Sigmoid colon (tissue), 7 donors: ENCODE data around the gene EIF3L. TPM values are rescaled to one million over a fixed set of nuclear protein-coding genes. Genes with fewer than 3 reads are reported as not detected.

ENCODE experiments used
- DNase-seq: peaks from one replicate; pipeline ENCODE4 v3.0.0-alpha.2; 2019
- H3K27ac ChIP-seq, 4 donors: fragments of 200-600 bp; sonication (generic); one replicate each; pipeline ENCODE4 v1.5.1; 2016 to 2019; ENCODE audit warnings: mild to moderate bottlenecking in 1 of 4
- H3K27me3 ChIP-seq, 3 donors: fragments of 200-600 bp; sonication (generic); one replicate each; pipeline ENCODE4 v1.5.1; 2019; ENCODE audit warnings: mild to moderate bottlenecking in 1 of 3
- H3K36me3 ChIP-seq, 4 donors: fragments of 200-600 bp; sonication (generic); one replicate each; pipeline ENCODE4 v1.5.1; 2016 to 2019
- H3K4me1 ChIP-seq, 4 donors: fragments of 200-600 bp; sonication (generic); one replicate each; pipeline ENCODE4 v1.5.1; 2017 to 2019
- H3K4me3 ChIP-seq, 4 donors: fragments of 200-600 bp; sonication (generic); one replicate each; pipeline ENCODE4 v1.5.1; 2017 to 2019; ENCODE audit warnings: mild to moderate bottlenecking in 2 of 4, moderate library complexity in 1 of 4
- H3K9me3 ChIP-seq, 4 donors: fragments of 200-600 bp in 3 of 4; sonication (generic) in 3 of 4; one replicate each; pipeline versions ENCODE4 v1.5.1 to v1.6.1; 2013 to 2019
- EP300 ChIP-seq, 4 donors: sonication (generic); formaldehyde crosslinking; IDR thresholded peaks; one replicate each; pipeline ENCODE4 v1.6.1; 2017; ENCODE audit warnings: antibody characterized with exemption in 4 of 4
- POLR2A ChIP-seq, 2 donors: fragments of 450-650 bp; IDR thresholded peaks; one replicate each; pipeline ENCODE4 v1.6.1; 2016; ENCODE audit warnings: antibody characterized with exemption in 2 of 2, mild to moderate bottlenecking in 2 of 2, moderate library complexity in 2 of 2
- POLR2AphosphoS5 ChIP-seq, 4 donors: sonication (generic); formaldehyde crosslinking; IDR thresholded peaks; one replicate each; pipeline ENCODE4 v1.6.1; 2017; ENCODE audit warnings: antibody characterized with exemption in 4 of 4
- WGBS, 2 donors: extraction: QIAGEN DNeasy Blood & Tissue Kit; methylation state at CpG; one replicate each; pipeline ENCODE4 v1.1.7; 2013; 5-methylcytosine and 5-hydroxymethylcytosine counted together
- intact Hi-C: fragments of 100-400 bp; cut with DNase I; formaldehyde crosslinking; loops from one replicate; pipeline ENCODE4 v1.15.1; 2023
- polyA plus RNA-seq, 3 donors: library from polyadenylated mRNA; stranded (reverse); fragments of 200-250 nt; gene quantifications; one replicate each; pipeline ENCODE4 v1.2.3, GENCODE V29; 2013
- total RNA-seq, 4 donors: library from RNA; depleted of rRNA; stranded (reverse); fragments of >200 nt; gene quantifications; one replicate each; pipeline ENCODE4 v1.1.0, GENCODE V29; 2016
- TF ChIP-seq, protein P1 (sequence below), 4 experiments: fragments of 450-650 bp in 3 of 4; fragments of 200-600 bp in 1 of 4; IDR thresholded peaks; one replicate each; pipeline ENCODE4 v1.5.1; 2016 to 2019; ENCODE audit warnings: antibody characterized with exemption in 4 of 4, mild to moderate bottlenecking in 3 of 4, moderate library complexity in 2 of 4
- donor health status: healthy with polysubstance abuse.
- donor health status: Bipolar disorder and iron deficiency.
- donor health status: healthy.

The EIF3L gene
- total and polyA plus RNA-seq, 7 donors = 198 to 628 (median 366) TPM

DNA sequence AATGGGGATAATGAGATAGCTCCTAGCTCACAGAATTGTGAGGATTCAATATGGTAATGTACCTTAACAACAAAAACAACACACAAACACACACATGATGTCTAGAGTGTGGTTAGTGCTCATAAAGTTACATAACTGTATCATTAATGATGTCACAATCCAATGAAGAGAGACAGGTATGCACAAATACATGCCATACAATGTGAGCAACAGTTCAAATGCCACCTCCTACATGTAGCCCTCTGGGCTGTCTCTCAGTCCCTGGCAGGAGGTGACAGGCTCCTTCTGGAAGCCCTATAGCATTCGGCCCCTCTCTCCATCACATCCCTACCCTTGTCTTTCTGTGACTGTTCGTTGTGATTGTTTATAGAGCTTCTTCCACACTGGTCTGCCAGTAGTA is 48.6 kb downstream of the EIF3L start:
- no peak overlapping the region for H3K4me3 ChIP-seq
- 90 to 93% methylated on average over 2 of the region's 2 CpGs for WGBS, 2 donors
- H3K36me3 ChIP-seq = no peaks in the 10 kb centered on the region
- no peak for DNase-seq
- H3K9me3 ChIP-seq = no peaks in the 10 kb centered on the region
- TF ChIP-seq POLR2AphosphoS5 (IDR thresholded peaks at IDR 0.05) (no peak), POLR2A (IDR thresholded peaks at IDR 0.05) (no peak), EP300 (IDR thresholded peaks at IDR 0.05) (no peak)
- TF ChIP-seq, protein P1, sequence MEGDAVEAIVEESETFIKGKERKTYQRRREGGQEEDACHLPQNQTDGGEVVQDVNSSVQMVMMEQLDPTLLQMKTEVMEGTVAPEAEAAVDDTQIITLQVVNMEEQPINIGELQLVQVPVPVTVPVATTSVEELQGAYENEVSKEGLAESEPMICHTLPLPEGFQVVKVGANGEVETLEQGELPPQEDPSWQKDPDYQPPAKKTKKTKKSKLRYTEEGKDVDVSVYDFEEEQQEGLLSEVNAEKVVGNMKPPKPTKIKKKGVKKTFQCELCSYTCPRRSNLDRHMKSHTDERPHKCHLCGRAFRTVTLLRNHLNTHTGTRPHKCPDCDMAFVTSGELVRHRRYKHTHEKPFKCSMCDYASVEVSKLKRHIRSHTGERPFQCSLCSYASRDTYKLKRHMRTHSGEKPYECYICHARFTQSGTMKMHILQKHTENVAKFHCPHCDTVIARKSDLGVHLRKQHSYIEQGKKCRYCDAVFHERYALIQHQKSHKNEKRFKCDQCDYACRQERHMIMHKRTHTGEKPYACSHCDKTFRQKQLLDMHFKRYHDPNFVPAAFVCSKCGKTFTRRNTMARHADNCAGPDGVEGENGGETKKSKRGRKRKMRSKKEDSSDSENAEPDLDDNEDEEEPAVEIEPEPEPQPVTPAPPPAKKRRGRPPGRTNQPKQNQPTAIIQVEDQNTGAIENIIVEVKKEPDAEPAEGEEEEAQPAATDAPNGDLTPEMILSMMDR (IDR thresholded peaks at IDR 0.05) = no peak
- peaks cover 0 to 67% (median 54%) of the 10 kb centered on the region in 4 donors for H3K4me1 ChIP-seq
- intact Hi-C loops = no loop called here
- H3K27me3 ChIP-seq = no peaks in the 10 kb centered on the region
- peak overlapping the region; percentile 27 to 89 (median 60) for H3K27ac ChIP-seq

DNA sequence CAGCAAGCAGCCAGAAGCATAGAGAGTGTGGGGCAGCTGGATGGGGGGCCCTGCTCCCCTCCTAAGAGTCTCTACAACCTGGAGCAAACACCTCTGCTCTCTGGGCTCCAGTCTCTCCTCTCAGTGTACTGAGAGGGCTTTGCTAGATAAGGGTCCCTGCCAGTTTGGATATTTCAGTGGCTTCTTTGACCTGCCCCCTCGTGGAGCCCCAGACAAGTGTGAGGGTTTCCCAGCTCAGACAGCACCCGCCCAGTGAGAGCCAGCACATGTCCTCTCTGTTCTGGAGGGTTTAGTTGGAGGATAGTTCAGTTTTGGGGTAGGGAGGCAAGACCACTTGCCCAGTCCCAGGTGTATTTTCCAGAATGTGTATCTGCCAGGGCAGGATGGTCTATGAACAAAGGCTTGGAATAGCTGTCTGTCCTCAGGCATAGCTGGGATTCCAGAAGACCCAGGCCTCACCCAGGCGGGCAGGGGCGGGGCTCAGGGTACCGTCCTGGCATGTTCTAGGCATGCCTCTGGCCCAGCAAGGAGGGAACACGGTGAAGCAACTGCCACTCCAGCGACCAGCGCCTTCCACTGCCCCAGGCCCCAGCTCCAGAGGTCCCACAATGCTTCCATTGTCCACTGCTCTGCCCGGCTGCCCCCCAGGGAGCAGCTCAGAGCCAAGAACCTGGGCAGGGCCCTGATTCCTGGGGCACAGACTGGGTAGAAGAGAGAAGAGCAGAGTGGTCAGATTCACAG is 49.4 kb downstream of the EIF3L start:
- intact Hi-C loops = no loop called here
- H3K4me3 ChIP-seq = no peak overlapping the region

DNA sequence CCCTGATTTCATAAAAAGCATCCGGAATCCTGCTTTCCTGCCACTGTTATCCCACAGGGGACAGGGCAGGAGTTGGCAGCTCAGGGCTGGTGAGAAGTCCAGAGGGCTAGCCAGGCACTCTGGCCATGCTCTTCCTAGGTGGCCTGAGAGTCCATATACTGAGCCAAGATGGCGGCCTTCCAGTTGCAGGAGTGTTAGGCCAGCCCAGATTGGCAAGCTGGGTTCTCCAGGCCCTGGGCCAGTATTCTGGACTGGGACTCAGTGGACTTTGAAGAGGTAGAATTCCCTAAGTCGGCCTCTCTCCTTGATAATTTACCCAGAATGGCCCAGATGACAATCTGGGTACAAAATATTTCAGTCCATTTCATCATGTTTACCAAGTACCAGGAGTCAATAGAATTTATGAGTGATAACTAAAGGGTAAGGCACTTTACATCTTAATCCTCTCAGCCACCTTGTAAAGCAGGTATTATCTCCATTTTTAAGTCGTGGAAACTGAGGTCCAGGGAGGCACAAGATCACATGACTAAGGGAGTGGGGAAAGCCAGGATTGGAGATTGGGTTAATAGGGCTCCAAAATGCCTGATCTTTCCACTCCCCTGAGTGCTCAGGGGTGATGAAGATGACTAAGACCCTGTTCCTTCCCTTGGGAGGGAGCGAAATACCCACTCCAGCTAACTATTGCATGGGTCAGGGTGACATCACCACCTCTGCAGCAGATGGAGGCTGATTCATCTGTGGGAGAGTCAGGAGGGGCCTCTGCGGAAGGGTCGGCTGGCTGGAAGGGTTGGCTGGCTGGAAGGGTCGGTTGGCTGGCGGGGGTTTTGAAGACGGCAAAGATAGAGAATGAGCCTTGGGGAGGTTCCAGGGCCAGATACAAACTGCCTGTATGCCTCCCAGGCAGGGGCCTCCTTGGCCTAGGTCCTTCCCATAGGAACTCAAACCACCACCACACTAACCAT is 55.6 kb downstream of the EIF3L start:
- H3K9me3 ChIP-seq = no peaks in the 10 kb centered on the region
- peaks cover 0 to 52% (median 48%) of the 10 kb centered on the region in 4 donors for H3K4me1 ChIP-seq
- TF ChIP-seq, protein P1 (IDR thresholded peaks at IDR 0.05) = no peak
- TF ChIP-seq POLR2AphosphoS5 (IDR thresholded peaks at IDR 0.05) = peak in 3 of 4 donors; percentile 12 to 81 (median 29)
- 81 to 85% methylated on average over 10 of the region's 10 CpGs for WGBS, 2 donors
- peak overlapping the region in 1 of 4 donors; percentile 98 for H3K4me3 ChIP-seq
- no peaks in the 10 kb centered on the region for H3K27me3 ChIP-seq
- peak; percentile 83 for DNase-seq
- no peaks in the 10 kb centered on the region for H3K36me3 ChIP-seq
- peak overlapping the region; percentile 87 to 97 (median 91) for H3K27ac ChIP-seq
- intact Hi-C loops = loop anchor here (2.0 kb wide), 1 partner anchor 14 kb away; no protein-coding TSS in a partner anchor

More for the DNA sequence above, 49.4 kb downstream of the EIF3L start:
- Histone ChIP-seq H3K36me3 (no peaks in the 10 kb centered on the region), H3K9me3 (no peaks in the 10 kb centered on the region), H3K27ac (peak overlapping the region; percentile 27 to 89 (median 60)), H3K27me3 (no peaks in the 10 kb centered on the region), H3K4me1 (peaks cover 0 to 59% (median 46%) of the 10 kb centered on the region in 4 donors)
- DNase-seq = peak; percentile 78
- TF ChIP-seq, protein P1 (IDR thresholded peaks at IDR 0.05) = no peak
- no peak for TF ChIP-seq EP300 (IDR thresholded peaks at IDR 0.05)
- TF ChIP-seq POLR2A (IDR thresholded peaks at IDR 0.05) = no peak
- TF ChIP-seq POLR2AphosphoS5 (IDR thresholded peaks at IDR 0.05) = no peak
- 42 to 78% methylated on average over 9 of the region's 9 CpGs for WGBS, 2 donors

DNA sequence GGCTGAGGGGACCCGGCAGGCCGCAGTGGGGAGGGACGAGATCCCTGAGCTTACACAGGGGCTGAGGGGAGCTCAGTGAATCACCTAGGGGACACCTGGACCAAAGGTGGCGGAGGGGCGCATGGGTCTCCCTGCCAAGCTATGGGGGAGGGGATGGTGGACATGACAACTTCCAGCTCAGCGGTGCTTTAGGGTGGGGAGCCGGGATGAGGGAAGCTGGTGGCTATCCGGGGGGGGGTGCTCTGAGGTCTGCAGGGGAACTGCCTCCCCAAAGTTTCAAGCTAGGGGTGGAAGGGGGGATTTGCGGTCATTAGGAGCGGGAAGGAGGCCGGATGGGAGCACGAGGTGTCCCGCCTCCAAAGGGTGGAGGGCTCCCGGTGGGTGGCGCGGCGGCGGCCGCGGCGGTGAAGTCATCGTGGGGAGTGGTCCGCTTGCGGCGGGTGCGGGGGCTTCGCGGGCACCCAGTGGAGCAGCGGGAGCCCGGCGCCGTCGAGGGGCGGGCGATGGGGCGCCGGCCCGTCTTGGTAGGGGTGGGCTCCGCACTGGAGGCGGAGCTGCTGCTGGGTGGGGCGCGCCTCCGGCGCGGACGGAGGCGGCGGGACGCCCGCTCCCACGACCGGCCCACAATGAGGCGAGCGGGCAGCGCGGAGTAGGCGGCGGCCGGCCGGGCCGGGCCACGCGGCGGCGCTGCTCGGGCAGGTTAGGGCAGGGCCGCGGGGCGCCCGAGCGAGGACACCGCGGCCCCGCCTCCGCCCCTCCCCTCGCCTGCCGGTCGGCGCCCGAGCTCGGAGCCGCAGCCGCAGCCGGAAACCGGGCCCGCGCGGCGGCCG is 56.5 kb downstream of the EIF3L start, which contains the start of gene MICALL1:
Gene MICALL1 (plus strand): TSS at position 764 of the 830 bp plus-strand sequence. CDS start 126 bp downstream, outside the sequence.
- Histone ChIP-seq H3K4me3 (peak within 1 kb of the TSS; percentile 72 to 98 (median 88)), H3K9me3 (no peaks in the 10 kb centered on the region), H3K4me1 (peaks cover 0 to 61% (median 57%) of the 10 kb centered on the region in 4 donors), H3K27me3 (no peaks in the 10 kb centered on the region), H3K36me3 (no peaks in the 10 kb centered on the region), H3K27ac (peak within 1 kb of the TSS; percentile 88 to 97 (median 92))
- TF ChIP-seq EP300 (IDR thresholded peaks at IDR 0.05) = no peak
- peak in 2 of 4 donors; percentile 56 to 63 for TF ChIP-seq POLR2AphosphoS5 (IDR thresholded peaks at IDR 0.05)
- TF ChIP-seq, protein P1 (IDR thresholded peaks at IDR 0.05) = no peak
- intact Hi-C loops = loop anchor here (2.0 kb wide), 1 partner anchor 15 kb away; no protein-coding TSS in a partner anchor
- WGBS, 2 donors = 6 to 7% methylated on average over 90 of the region's 90 CpGs
- DNase-seq = peak; percentile 87
